Endometrium (tissue), 2 donors: ENCODE results near the gene PIGO.

Experiments
- FAIRE-seq: peaks from 2 replicates; lab custom pipeline; 2012; peaks lifted over from hg19 to GRCh38; lab: Jason Lieb, UNC
- donor health status: control.
- donor health status: control.

The PIGO gene

DNA sequence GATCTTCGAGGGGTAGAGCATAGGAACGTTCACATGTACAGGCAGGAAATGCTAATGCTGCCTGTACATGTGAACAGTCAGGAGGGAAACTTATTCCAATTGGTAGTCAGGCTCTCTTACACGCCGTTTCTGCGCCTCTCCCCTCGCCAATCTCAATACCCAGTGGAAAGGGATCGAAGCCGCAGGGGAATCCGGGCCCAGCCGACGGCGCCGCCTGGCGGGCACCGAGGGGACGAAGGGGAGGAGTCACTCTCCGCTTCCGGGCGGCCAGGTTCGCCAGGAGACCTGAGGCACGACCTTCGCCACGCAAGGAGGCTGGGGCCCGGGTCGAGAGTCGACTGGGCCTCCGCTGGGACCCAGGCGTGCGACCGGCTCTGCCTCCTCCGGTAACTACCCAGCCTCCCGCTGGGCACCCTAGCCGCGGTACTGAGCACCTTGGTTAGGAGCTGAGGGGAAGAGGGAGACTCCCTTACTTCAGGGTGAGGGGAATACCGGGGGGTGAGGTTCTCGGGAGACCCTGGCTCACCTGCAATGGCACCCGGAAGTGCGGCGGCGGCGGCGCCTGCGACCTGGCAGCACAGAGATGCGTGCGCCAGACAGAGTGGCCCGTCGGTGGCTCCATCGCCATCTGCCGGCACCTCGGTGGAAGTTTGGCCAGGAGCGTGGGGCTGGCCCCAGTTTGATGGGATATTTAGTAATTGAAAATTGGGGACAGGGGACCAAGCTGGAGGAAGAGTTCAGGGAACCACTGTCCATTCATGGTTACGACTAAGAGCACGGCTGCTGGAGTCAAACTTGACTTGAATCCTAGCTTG is at the start of gene PIGO:
Gene PIGO, minus strand, starts transcription at position 557 of the 815 bp plus-strand sequence. CDS start 1,026 bp downstream, outside the sequence.
- FAIRE-seq = no peak

DNA sequence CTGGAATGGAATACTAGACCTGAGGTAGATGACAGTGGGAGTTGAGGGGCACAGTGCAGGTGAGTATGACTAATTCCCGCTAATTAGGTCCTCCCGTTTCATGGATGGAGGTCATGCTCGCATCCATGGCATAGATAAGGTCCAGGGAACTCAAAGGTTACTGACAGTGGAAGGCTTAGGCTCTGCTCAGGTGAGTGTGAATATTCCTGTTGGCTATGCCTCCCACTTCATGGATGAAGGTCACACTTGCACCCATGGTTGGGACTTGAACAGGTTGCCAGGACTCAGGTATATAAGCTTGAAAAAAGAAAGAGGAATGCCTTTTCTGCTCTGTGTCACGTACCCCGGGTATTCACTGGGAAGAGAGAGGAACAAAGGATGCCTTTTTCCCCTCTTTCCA is 45.6 kb upstream of the PIGO start:
- FAIRE-seq = no peak

DNA sequence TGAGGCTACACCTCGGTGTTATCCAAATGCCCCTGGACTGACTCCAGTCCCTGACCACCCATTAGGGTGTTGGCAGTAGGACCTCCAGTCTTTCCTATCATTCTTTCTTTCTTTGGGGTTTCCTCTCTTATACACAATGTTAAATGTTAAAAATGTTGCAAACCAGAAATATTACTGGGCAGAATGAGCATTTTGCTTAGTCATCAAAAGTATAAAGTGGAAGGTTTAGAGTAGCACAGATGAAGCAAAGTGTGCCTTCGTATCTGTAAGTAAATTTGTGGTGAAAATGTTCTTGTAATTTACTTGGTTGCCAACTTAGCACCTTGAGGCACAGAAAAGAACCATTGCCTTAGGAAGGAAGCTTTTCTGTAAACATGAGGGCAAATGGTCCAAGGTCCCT is 43.7 kb upstream of the PIGO start:
- FAIRE-seq = no peak

DNA sequence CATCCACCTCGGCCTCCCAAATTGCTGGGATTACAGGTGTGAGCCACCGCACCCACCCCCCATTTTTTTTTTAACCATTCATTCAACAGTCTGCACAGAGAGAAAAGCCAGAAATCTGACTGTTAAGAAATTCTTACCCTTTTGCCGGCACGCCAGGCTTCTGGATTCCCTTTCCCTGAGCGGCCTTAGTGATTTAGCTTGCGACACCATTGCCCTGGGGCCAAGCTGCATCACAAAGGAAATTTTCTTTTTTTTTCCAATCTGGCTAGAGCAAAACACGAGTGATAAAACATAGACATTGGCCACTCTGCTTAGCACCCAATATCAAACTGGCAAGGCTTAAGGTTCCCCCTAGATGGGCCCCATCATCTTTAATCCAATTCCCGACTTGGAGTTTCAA is 40.5 kb upstream of the PIGO start:
- FAIRE-seq = no peak

DNA sequence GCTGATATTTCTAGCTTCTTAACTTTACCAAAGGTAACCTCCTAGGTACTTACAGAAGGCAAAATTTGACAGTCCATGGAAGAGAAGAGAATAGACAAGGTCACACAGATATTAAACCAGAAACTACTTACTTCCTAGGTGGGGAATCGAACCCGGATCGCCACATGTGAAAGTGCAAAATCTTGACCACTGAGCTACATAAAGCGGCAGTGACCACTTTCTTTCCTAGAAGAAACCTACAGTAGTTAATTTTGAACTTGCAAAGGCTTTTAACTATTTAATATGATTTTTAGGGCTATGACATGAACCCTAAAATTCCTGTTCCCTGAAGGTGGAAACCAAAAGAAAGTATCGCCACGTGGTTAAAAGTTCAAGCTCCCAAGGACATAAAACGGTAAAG is 39.6 kb upstream of the PIGO start:
- no peak for FAIRE-seq

DNA sequence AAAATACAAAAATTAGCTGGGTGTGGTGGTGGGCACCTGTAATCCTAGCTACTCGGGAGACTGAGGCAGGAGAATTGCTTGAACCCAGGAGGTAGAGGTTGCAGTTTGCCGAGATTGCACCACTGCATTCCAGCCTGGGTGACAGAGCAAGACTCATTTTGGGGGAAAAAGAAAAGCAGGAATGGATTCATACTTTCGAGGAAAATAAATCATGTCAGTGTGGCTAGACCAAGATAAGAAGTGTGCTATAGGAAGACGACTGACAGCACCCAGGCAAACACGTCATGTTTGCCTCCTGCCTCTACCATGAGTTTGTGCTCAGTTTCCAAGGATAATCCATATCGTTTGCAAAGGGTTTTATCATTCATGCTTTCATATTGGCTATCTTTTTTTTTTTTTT is 38.5 kb upstream of the PIGO start:
- no peak for FAIRE-seq

DNA sequence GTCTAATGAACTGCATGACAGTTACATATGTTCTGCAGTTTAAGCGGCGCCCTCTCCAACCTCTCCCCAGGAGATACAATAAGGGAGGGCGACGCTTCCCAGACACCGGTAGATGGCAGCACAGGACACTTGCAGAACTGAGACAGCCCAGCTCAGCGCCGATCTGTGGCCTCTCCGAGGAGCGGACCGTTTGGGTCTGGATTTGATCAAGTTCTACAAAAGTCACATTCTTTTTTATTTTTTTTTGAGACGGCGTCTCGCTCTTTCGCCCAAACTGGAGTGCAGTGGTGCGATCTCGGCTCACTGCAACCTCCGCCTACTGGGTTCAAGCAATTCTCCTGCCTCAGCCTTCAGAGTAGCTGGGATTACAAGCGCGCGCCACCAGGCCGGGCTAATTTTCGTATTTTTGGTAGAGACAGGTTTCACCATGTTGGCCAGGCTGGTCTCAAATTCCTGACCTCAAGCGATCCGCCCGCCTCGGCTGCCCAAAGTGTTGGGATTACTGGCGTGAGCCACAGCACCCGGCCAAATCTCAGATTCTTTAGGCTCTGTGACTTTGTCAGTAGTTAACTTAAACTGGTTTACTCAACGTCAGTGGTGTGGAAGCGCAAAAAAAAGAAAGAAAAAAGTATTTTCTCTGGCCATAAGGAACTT is 20.6 kb upstream of the PIGO start:
- FAIRE-seq = peak; percentile 91

DNA sequence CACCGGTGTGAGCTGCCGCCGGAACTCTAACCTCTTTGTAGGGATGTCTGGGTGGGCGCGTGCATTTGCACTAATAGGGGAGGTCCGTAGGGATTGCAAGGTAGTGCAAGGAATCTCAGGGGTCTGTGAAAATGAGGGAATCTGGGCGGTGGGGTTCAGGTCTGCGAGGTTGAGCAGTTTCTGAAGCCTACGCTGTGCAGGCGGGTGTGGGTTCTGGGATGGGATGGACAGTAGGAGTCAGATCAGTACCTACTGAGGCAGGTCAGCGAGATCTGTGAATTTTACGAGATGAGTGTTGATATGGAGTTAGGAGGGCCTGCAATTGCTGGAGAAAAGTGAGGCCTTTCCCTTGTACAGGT is 20.1 kb upstream of the PIGO start:
- no peak for FAIRE-seq

DNA sequence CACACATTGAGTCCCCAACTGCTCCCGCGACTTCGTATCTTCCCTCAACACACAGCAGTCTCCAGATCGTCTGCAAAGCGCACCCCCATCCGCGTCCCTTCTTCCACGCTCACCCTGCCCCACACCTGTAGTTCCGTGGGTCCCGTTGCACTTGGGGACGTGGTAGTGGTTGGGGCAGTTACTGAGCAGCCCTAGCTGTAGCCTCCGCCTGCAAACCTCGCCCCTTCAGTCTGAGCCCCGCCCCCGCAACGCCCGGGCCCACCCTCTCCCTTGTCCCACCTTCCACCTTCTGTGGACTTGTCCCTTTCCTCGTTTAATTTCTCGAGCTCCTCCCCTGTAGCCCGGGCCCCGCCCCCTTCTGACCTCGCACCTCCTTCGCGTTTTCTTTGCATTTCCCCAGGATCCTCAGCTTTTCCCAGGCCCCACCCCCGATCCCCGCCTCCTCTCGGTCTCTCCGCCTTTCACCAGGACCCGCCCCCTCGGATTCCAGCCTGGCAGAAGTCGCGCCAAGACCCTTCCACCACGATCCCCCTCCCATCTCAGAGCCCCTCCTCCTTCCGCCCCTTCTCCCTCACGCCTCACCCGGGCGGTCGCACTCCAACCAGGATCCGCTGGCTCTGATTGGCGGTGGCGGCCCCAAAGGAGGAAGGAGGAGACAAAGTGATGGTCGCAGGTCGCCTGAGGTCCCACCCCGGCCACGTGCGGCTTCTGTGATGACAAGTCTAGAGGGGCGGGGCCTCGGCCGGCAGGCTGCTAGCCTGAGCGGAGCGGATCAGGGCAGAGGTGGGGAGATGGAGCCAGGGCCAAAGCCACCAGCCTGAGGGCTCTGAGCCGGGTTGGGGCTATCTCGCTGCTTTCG is 19.5 kb upstream of the PIGO start, which contains the start of gene ATOSB:
Gene ATOSB, minus strand, starts transcription at position 183 of the 859 bp plus-strand sequence. CDS start 7,588 bp downstream, outside the sequence.
- FAIRE-seq = peak; percentile 93

DNA sequence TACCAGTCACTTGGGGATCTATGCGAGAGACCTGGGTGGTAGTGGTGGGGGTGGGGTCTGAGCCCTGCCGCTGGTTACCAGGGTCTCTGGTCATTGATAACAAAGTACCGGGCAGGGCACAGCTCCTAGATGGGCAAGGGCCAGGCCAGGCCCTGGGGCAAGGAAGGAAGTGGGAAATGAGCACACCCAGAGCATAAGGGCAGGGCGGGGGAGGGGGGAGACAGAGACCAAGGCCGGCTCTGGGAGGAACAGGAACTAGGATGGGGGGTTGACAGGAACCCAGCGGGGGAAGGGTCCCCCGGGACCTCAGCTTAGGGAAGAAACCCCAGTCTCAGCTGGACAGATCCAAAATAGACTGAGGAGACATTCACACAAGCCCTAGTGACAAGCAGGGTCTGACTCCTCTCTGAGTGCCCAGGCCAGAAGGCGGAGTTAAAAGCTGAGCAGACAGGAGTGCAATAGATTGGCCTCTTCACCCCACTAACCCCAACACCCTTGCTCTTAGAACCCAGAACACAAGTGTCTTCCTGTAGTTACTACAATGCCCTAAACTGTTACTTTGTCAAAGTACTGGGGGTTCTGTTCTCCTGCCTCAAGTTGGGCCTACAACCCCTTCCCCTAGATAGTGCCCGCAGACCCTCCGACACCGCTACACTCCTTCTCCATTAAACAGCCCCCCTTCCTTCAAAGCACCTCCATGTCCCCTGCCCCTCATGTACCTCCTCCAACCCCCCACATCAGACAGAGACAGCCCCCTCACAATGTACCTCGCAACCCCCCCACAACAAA is 18.6 kb upstream of the PIGO start:
- FAIRE-seq = no peak

DNA sequence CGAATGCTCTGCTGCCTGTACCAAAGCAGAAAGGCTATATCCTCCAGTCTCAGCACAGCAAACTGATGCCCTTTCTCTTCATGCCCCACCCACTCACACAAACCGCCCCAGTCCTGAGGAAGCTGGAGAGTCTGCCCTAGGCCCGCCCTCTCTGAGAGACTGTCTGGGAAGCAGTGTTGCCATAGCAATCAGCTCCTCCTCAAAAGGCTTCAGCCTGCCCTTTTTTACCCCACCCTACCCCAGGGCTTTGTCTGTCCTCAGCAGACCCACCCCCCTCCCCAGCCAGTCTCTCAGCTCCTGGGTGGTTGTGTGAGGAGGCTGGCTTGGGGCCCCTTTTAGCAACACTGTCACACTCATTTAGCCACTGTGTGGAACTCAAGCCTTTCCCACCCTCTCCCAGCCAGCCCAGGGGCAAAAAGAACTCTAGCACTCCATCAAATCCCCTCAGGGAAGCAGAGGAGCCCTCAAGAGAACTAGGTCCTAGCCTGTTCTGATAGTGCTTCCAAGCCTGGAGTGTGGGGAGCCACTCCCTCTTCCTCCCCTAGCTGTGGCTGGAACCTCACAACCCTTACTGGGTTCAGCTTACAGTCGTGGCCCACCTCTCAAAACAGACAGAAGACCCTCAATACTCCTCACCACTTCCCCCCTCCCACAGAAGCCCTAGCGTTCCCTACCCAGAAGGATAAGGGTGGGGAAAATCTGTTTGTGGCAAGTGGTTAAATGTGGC is 17.9 kb upstream of the PIGO start:
- no peak for FAIRE-seq

DNA sequence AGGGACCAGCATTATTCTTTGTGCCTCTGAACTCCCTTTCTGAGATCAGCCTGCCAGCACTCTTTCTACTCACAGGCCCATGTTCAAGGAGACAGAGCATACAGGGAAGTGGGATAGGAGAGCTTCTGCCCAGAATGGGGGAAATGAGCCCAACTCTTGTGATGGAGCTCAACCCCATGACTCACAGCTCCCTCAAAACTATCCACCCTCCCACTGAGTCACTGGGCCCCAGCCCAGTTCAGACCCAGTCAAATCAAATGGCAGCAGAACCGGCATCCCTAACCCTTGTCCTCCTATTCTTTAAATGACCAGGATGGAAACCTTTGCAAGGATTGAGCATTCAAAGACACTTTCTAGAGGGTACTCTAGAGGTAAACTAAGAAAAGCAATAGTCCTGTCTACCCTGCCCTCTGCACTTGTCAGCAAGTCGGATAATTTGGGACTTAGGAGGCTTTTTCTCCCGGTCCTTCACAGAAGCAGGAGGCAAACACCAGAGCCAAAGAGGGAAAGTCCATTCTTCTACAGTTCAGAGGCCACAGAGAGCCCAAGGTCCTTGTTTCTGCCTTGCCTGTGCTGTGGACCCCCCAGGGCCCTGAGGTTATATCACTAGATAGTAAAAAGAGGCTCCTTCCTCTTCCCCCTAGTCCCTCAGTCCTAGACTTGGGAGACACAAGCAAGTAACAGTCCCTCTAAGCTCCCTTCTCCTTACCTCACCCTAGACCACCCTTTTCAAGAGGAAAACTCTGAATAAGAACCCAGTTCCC is 16.0 kb upstream of the PIGO start:
- FAIRE-seq = no peak

DNA sequence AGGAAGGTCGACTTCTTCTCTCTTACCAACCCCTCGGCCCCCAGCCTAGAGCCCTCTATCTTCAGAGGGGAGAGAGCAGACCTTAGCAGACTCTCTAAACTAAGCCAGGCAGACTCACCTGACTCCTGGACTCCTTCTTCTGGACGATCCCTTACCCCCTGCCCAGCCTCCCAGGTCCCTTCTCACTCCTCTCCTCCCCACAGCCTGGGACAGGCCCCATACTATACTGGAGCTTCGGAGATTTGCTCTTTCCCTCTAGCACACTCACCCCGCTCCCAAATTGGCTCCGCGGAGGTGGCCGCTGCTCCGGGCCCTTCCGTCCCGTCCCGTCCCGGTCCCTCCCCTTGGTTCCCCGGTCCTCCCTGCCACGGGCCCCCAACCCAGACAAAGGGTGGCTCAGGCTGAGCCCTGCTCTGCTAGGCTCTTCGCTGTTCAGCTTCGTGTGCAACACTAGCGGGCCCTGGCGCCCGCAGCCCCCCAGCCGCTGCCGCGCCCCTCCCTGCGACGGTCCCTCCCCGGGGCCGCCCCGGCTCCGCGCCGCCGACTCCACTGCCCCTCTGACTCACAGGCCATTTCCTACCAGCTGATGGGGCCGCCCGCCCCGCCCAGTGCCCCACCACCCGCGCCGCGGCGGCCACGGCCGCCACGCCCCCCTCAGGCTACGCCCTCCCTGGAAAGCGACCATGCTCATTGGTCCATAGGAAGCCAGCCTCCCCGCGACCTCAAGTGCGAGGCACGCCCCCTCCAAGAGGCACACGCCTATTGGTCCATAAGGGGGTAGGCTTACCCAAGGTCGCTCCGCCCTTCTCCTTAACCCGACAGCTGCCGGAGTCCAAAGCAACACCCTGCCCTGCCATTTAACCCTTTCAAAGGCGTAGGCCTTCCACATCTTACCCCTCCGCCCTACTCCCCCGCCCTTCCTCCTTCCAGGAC is 14.9 kb upstream of the PIGO start:
- peak; percentile 31 for FAIRE-seq

DNA sequence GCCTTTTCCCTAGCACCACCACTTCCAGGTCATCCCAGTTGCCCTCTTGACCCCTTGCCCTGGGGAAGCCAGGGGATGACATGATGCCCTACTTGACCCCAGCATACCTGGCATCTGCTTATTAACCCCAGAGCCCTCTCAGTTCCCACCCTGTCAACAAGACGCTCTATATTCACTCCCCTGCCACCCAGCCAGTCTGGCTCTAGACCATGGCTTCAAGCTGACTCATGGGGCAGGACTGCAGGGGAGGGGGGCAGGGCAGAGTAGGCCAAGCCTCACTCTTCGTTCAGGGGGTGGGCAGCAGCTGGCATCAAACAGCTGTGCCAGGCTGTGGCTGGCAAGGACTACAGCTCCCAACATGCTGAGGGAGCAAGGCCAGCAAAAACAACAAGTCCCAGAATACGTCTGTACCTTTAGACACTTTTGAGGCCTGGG is 14.0 kb upstream of the PIGO start:
- no peak for FAIRE-seq

DNA sequence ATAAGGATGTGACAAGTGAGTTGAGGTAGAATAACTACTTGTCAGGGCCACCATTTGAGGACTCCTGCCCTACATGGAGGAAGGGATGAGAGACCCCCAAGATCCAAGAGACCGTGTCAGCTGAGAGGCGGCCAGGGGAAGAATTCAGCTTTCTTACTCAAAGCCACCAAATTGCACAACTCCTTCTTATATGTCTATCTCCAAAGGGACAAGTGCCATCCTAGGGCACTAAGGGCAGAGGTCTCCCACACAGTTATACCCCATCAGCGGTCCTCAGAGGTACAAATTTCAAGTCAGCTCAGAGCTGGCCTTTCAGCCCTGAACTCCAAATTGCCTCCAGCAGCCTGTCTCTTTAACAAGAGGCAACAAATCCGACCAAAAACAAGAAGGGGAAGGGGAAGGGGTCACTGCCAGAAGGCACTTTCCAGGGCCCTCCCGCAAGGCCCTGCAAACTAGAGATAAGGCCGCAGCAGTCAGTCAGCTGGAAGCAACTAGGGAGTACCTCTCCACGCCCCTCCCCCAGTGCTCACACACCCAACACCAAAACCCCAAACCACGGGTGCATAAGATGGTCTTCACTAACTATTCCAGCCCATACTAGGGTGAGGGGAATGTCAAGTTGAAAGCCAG is 12.7 kb upstream of the PIGO start:
- no peak for FAIRE-seq

DNA sequence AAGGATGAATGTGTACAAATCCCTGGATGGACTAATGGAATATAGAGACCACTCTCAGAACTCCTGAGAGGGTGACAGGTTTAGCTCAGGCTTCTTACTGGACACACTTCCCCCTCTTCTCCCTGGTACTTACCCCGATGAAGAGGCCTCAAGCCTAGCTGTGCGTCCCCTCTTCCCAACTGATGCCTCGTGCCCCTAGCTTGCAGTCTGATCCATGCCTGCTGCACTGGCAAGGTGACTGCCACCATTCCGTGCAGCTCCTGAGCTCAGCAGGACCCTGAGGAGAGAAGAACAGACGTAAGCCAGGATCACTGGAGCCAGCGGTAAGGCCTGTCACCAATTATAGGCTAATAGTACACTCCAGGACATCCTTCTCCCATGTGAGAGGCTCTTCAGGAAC is 12.1 kb upstream of the PIGO start:
- no peak for FAIRE-seq

DNA sequence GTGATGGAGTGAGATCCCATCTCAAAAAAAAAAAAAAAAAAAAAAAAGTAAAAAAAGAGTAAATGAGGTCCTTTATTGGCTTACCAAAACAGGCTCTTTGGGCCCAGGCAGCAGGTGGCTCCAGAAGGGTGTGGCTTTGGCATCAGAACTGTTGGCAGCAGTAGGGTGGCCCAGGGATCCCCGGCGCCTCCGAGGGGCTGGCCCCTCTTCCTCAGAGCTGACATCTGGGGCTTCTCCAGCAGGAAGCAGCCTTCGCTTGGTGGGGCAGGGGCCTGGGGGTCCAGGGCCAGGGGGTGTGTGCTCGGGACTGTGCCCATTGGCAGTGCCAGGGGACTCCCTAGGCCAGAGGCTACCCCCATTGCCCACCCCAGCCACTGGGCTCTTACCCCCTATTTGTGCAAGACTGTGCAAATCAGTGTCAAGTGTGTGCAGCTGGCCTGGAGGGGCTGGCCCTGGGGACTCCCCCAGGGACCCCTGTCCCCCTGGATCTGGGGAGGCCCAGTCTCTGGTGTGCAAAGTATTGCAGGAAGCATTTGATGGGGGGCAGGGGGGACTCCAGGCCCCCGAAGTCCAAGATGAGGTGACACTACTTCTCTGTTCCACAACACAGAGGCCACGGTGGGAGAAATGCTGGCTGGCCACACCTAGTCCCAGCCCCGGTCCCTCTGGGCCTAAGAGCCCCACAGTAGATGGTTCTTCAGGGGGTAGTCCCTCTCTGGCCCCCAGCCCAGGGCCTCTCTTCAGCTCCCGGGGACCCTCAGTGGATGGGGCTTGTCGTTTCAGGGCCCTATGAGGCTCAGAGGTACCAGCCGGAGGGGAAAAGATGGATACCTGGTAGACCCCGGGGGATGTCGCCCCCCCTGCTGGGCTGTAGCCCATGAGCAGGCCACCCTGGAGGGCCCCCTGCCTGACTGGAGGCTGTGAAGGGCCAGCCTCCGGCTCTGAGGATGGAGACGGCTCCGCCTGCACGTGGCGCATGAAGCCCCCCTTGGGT is 11.2 kb upstream of the PIGO start:
- FAIRE-seq = no peak

DNA sequence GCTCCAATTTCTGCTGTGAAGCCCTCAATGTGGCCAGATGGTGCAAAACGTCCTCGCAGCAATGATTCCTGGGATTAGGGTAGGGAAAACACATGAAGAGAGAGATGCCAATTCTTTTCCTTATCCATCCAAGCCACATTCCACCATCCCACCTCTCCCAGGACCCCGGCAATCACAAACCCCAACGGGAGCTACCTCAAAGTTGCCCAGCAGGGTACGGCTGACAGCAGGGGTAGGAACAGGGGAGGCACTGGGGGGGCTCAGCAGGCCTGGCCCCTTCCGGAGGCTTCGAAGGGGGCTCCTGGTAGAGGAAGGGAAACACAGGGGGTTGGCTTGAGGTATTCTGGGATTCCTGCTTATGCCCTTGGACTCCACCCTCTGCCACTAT is 9.9 kb upstream of the PIGO start:
- no peak for FAIRE-seq
